ENCODE results near the gene VGLL4.

- TF ChIP-seq CTCF (conservative IDR thresholded peaks at IDR 0.05; ENCODE audit: low read depth, low read length) = no peak
- no peak for TF ChIP-seq EZH2 (IDR thresholded peaks at IDR 0.05; ENCODE audit: low read length, unreplicated experiment)
- no peak for TF ChIP-seq EZH2phosphoT487 (IDR thresholded peaks at IDR 0.05; ENCODE audit: borderline replicate concordance, low read length)
These were observed 109.5 kb downstream of the VGLL4 start for GRCh38 chr3:11534011-11534792.

Measured in PC-3 (cell line).